T1000 (cell line): ENCODE data around the gene MEGF11.

Experiments
- DNase-seq: peaks from one replicate; lab custom pipeline; 2025; ENCODE audit warnings: mixed read lengths; lab: John Stamatoyannopoulos, UW

Gene MEGF11

GRCh38 chr15:65969865-65970816 lies 283.4 kb downstream of the MEGF11 start:
- DNase-seq, result no peak

- DNase-seq, result no peak
These were observed 285.0 kb downstream of the MEGF11 start for GRCh38 chr15:65968511-65968910.

GRCh38 chr15:65964792-65965433 lies 288.6 kb downstream of the MEGF11 start:
- no peak for DNase-seq

- no peak for DNase-seq
These were observed 289.6 kb downstream of the MEGF11 start for GRCh38 chr15:65963911-65964482.

- DNase-seq, result no peak
These were observed 290.2 kb downstream of the MEGF11 start for GRCh38 chr15:65963358-65963757.

GRCh38 chr15:65962187-65962586 lies 291.4 kb downstream of the MEGF11 start:
- no peak for DNase-seq

GRCh38 chr15:65960586-65960985 lies 293.0 kb downstream of the MEGF11 start:
- no peak for DNase-seq

- no peak for DNase-seq
These were observed 294.7 kb downstream of the MEGF11 start for GRCh38 chr15:65958835-65959234.

GRCh38 chr15:65957451-65957850 lies 296.1 kb downstream of the MEGF11 start:
- DNase-seq, result no peak

GRCh38 chr15:65956899-65957298 lies 296.7 kb downstream of the MEGF11 start:
- no peak for DNase-seq

- no peak for DNase-seq
These were observed 297.2 kb downstream of the MEGF11 start for GRCh38 chr15:65956307-65956706.

- peak; percentile 55 for DNase-seq
These were observed 299.2 kb downstream of the MEGF11 start for GRCh38 chr15:65954289-65954741.

- DNase-seq, result no peak
These were observed 299.9 kb downstream of the MEGF11 start for GRCh38 chr15:65953622-65954021.

- peak; percentile 6 for DNase-seq
These were observed 301.0 kb downstream of the MEGF11 start for GRCh38 chr15:65952391-65953053.

- no peak for DNase-seq
These were observed 302.5 kb downstream of the MEGF11 start for GRCh38 chr15:65951007-65951406.

GRCh38 chr15:65949491-65949890 lies 304.1 kb downstream of the MEGF11 start:
- no peak for DNase-seq

- DNase-seq, result no peak
These were observed 304.5 kb downstream of the MEGF11 start for GRCh38 chr15:65949011-65949410.

GRCh38 chr15:65948383-65948782 lies 305.2 kb downstream of the MEGF11 start:
- no peak for DNase-seq

- DNase-seq, result no peak
These were observed 306.5 kb downstream of the MEGF11 start for GRCh38 chr15:65947041-65947440.

GRCh38 chr15:65945616-65946015 lies 307.9 kb downstream of the MEGF11 start:
- no peak for DNase-seq

- DNase-seq, result no peak
These were observed 309.1 kb downstream of the MEGF11 start for GRCh38 chr15:65944404-65944803.

GRCh38 chr15:65942436-65942835 lies 311.1 kb downstream of the MEGF11 start:
- no peak for DNase-seq
